ENCODE data around the gene HINT2.

Gene HINT2

GRCh38 chr9:35811381-35812024, 3.3 kb downstream of the HINT2 start:
- DNase-seq = no peak

- no peak for DNase-seq
Observed at GRCh38 chr9:35810122-35810521, 4.7 kb downstream of the HINT2 start.

GRCh38 chr9:35808433-35808832, 6.4 kb downstream of the HINT2 start:
- DNase-seq = no peak

GRCh38 chr9:35806101-35806500, 8.7 kb downstream of the HINT2 start:
- DNase-seq = no peak

DNA sequence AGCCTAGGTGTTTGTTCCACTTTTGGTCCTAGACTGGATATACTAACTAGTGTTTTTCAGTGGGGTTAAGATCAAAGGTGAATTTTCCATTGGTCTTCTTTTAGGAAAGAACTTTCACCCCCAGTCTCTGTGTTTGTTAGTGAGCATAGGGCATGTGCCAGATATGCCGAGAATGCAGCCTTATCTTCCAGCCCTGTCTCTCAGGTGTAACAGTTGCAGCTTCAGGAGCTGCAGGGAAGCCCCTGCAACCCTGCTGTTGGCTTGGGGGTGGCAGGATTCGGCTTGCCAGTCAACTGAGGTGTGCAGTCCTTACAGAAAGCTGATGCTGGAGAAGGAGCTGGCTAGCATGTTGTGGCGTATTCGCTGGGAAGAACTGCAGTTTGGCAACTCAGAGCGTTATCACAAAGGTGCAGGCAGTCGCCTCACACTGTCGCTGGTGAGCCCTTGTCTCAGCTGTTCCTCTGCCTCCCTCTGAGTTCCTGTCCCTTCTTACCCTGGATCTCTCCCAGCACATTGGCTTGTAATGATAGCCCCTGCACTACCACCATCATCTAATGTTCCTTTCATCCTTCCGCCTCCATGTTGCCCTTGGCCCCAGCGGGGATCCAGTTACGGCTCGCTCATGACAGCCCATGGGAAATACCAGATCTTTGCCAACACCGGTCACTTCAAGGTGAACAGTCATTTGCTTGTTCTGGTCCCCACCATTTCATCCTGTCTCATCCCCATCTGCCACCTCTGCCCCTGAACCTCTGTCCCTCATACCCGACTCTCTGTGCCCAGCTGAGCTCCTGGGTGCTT, 13.3 kb downstream of the HINT2 start:
- DNase-seq = no peak

- no peak for DNase-seq
Observed at GRCh38 chr9:35800530-35800929, 14.3 kb downstream of the HINT2 start.

DNA sequence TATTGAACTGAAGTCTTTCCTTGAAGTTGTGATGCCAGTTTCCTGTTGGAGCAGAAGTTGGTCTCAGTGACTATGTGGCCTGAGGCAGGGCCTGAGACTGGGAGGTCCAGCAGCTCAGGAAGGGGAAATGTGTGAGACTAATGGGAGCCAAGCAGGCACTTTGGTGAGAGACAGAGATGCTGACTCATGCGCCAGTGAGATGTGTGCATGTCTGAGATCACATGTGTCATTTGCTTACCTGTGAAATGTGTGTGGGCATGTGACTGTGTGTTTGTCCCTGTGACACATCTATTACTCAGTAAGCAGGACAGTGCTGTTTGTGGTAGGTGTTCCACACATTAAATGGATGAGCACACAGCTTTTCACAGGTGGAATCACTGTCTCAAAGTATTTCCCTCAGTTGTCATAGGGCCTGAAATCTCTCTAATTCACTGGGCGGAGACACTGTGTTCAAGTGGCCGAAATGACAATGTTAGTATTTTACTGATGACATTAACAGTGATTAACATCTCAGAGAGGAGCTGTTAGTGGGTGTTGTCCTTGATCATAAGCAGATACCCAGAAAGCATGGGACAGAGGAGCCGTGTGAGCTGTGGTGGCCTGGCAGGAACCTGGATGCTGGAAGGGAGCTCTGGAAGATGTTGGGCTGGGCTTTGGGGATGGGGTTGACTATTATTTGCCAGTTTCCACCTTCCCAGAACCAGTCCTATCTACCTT, 16.0 kb downstream of the HINT2 start:
- DNase-seq = no peak

DNA sequence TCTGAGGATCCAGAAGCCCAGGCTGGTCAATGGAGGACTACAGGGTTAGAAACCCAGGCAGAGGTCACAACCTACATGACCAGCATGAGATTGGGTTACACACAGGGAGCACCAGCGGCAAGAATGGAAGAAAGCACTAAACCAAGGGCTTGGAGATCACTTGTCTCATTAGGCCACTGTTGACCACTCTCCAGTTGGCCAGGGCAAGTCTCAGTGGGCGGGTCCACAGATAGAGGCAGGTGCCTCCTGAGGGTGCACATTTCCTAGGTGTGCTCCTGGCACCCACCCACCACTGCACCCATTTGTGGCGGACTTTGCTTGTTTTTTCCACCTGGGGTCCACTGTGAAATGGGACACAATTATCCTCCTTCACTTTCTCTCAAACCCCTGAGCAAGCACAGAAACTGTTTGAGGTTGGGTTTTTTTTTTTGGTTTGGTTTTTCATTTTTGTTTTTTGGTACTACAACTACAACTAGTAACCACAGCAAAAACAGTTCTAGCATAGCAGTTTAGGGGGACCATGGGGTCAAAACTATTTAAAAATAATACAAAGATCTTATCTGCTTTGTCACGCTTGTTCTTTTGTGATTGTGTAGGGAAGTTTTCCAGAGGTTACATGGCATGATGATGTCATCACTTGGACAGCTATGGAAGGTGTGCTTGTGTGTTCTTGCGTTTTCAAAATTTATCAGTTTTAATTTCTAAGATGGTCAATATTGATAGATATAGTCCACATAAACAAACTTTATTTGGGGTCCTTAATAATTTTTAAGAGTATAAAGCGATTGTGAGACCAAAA, 17.3 kb downstream of the HINT2 start:
- DNase-seq = no peak

DNA sequence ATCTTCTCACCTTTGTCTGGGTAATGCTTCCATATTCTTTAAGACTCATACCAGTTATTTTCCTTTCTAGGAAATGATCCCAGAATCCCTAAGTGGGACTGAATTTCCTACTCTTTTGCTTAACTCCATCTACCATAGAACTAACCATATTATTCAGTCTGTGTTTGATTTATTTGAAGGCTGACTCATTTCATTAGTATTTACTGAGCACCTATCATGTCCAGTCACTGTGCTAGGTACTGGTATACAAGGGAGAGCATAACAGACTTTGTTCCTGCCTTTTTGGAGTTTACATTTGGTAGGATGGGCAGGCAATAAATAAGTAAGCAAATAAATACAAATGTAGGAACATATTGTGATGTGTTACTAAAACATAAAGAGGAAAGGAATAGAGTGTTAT, 19.1 kb downstream of the HINT2 start:
- DNase-seq = no peak

GRCh38 chr9:35793461-35793860, 21.4 kb downstream of the HINT2 start:
- no peak for DNase-seq

DNA sequence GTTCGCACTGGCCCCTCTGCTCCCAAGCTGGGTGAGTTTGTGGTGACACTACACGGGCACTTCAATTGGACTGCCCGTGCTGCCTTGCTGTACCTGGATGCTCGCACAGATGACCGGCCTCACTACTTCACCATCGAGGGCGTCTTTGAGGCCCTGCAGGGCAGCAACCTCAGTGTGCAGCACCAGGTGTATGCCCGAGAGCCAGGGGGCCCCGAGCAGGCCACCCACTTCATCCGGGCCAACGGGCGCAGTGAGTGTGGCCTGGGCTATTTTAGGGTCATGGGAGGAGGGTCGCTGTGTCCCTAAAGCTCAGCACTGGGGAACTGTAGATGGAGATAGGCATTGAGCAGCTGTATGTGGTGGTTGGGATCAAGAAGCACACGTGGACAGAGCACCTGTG, 22.0 kb downstream of the HINT2 start:
- no peak for DNase-seq

DNA sequence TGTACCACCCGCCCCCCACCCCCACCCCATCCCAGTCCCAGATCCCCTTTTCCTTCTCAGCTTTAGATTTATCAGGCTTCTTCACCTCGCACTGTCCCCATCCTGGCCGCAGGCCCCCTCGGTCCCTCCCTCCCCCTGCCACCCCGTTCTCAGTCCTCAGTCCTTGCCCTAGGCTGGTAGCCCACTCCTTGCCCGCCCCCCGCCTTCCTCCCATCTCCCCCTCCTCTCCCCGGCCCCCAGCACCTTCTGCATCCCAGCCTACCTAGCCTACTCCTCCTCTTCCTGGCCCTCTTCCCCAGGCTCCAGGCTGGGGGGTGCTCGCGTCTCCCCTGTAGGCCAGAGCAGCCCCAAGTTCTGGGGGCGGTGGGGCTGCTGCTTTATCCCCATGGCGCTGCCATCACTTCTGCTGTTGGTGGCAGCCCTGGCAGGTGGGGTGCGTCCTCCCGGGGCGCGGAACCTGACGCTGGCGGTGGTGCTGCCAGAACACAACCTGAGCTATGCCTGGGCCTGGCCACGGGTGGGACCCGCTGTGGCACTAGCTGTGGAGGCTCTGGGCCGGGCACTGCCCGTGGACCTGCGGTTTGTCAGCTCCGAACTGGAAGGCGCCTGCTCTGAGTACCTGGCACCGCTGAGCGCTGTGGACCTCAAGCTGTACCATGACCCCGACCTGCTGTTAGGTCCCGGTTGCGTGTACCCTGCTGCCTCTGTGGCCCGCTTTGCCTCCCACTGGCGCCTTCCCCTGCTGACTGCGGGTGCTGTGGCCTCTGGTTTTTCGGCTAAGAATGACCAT, 22.6 kb downstream of the HINT2 start:
- DNase-seq = no peak

- DNase-seq = no peak
Observed at GRCh38 chr9:35791297-35791921, 23.4 kb downstream of the HINT2 start, which contains the start of gene NPR2. Gene NPR2, plus strand, starts transcription at chr9:35791591. Its CDS starts 818 bp downstream, at chr9:35792409.

GRCh38 chr9:35790385-35791296, 24.2 kb downstream of the HINT2 start:
- DNase-seq = peak; percentile 89

GRCh38 chr9:35790025-35790384, 24.8 kb downstream of the HINT2 start:
- DNase-seq = no peak

DNA sequence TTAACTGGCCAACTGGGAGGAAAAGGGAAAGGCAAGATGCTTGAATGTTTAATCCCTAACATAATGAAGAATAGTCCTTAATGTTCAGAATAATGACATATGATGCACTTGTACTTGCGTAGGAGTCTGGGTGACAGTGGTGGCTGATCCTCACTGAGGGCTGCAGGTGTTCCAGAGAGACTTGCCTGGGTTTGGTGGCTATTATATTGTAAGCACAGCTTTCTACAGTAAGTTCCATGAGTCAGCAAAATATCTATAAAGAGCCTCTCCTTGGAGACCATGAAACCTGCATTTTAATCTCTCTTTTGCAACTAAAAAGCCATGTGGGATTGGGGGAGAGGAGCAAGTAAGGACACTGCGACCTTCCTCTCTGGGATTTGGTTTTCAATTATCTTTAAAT, 25.3 kb downstream of the HINT2 start:
- DNase-seq = peak; percentile 42

DNA sequence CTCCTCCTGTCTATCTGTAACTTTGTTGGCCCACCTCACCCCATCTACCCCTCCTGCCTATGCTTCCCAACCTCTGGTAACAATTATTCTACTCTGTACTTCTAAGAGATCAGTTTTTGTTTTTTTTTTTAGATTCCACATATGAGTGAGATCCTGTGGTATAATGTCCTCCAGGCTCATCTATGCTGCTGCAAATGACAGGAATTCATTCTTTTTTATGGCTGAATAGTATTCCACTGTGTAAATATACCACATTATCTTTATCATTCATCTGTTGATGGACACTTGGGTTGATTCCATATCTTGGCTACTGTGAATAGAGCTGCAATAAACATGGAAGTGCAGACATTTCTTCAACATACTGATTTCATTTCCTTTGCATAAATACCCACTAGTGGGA, 31.4 kb downstream of the HINT2 start:
- DNase-seq = no peak

DNA sequence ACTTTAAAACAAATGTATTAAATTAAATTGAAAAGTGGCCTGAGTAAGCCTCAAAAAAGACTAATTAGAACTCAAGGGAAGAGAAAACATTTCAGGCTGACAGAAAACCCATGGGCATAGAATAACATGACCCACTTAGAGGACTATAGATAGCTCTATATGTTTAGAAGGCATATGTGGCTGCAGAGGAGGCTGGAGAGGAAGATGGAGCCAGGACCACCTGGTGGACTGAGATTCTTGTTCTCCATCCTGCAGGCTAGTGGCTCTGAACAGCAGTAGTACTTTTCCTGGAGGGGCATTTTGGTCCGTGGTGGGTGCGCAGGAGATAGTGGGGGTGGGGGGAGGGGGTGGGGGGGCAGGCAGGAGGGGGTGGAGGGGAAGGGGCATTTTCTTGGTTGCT, 33.8 kb downstream of the HINT2 start:
- no peak for DNase-seq

DNA sequence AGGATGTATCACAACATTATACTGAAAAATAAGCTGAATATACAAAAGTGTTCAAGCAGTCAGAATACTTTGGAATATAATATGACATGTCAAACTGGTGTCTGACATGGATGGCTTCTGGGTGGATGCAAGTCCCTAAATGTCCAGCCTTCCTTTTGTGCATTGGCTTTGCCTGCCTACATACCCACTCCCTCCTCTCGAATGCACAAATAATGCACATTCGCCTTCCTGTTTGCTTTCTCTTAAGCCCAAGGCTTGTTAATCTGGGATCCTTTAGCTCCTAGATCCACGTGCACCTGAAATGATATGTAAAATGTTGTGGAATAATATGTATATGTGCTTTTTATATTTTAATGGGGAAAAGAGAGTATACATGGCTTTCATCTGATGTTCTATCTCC, 36.3 kb downstream of the HINT2 start:
- DNase-seq = no peak

- DNase-seq = no peak
Observed at GRCh38 chr9:35776018-35776417, 38.8 kb downstream of the HINT2 start.
